WI38 (cell line): ENCODE results near the gene CA11.

Experiments used
- H3K4me3 ChIP-seq: 2 replicates; pipeline ENCODE4 v1.5.1; 2011; ENCODE audit warnings: low read depth, mild to moderate bottlenecking, control low read depth, low read length
- CTCF ChIP-seq: IDR thresholded peaks from 2 replicates; pipeline ENCODE4 v1.5.1; 2012; ENCODE audit warnings: low read depth, mild to moderate bottlenecking, control low read depth, low read length

The CA11 gene

DNA sequence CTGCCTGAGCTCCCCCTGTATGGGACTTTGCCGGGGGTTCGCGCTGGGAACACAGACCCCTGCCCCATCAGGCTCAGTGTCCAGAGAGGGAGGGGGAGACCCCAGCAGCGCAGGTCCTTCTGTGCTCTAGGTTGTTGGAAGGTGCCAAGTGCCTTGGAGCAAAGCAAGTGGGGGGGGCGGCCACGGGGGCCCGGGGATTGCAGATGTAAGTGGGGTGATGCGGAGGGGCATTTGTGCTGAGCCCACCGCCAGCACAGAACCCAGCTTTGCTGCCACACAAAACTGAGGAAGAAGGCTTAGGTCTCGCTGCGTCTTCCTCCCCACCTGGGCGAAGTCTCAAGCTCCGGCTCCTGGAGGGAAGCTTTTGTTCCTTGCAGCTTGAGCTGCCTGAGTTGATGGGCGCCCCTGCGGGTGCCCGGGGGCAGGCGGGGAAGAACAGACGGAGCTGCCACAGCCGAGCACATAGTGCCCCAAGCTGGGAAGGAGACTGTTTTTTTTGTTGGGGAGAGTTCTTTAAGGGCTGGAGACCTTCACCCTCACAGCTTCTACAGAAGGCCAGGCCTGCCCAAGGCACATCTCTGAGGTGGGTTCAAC is 28.3 kb upstream of the CA11 start:
- no peak overlapping the region for H3K4me3 ChIP-seq
- no peak for TF ChIP-seq CTCF

DNA sequence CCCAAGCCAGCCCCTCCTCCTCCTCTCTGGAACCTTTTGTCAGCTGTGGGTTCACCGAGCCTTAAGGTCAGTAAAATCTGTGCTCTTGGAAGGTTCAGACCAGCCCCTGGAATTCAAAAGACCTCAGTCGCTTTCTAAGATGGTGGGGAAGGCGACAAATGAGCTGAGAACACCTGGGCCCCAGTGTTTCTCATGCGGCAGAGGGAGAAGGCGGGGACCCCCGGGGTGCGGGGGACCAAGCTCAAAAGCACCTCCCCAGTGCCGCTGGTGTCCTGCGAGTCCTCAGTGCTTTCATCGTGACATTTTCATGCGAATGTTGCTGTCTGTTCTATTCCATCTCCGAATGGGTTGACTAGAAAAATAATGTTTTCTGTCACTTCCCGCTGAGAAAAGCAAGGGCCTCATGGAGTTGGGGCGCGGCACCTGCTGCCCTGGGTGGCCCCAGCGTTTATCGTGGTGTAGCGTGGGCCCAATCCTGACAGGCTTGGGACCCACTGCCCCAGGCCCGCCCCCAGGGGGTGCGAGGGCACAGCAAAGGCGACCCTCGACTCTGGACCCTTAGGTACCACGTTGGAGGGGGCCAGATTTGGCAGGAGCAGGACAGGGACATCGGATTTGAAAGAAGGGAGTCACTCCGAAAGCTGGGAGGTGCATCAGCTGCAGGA is 27.6 kb upstream of the CA11 start:
- no peak overlapping the region for H3K4me3 ChIP-seq
- TF ChIP-seq CTCF = no peak

- no peak for TF ChIP-seq CTCF
- no peak within 1 kb of the TSS for H3K4me3 ChIP-seq
Measured at GRCh38 chr19:48672994-48673393, 27.0 kb upstream of the CA11 start, which contains the start of gene NTN5. Gene NTN5 (minus strand): TSS chr19:48673017. CDS start chr19:48670986, 2,031 bp downstream.

DNA sequence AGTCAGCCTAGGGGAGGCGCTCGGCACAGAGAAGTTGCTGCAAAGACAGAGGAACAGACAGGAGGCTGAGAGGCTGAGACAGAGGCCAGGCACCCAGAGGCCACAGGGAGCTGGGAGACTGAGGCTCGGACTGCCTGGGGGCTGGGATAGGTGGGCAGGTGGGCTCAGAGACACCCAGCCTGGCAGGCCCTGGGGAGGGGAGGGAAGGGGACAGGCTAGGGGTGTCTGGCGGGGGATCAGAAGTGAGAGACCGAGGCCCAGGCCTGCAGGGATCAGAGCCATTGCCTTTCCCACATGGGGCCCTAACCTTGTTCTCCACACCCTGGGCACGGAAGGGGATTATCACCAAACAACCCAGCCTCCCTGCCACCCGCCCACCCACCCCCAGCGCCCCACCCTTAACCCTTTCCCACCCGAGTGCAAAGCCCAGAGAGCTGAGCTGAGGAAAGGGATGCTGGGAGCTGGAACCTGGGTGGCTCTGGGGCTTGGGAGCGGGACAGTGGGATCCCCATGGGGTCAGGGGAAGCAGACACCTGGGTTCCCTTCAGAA is 25.5 kb upstream of the CA11 start:
- TF ChIP-seq CTCF = no peak
- no peak overlapping the region for H3K4me3 ChIP-seq

GRCh38 chr19:48670699-48671445 is 24.9 kb upstream of the CA11 start:
- H3K4me3 ChIP-seq = no peak overlapping the region
- no peak for TF ChIP-seq CTCF

DNA sequence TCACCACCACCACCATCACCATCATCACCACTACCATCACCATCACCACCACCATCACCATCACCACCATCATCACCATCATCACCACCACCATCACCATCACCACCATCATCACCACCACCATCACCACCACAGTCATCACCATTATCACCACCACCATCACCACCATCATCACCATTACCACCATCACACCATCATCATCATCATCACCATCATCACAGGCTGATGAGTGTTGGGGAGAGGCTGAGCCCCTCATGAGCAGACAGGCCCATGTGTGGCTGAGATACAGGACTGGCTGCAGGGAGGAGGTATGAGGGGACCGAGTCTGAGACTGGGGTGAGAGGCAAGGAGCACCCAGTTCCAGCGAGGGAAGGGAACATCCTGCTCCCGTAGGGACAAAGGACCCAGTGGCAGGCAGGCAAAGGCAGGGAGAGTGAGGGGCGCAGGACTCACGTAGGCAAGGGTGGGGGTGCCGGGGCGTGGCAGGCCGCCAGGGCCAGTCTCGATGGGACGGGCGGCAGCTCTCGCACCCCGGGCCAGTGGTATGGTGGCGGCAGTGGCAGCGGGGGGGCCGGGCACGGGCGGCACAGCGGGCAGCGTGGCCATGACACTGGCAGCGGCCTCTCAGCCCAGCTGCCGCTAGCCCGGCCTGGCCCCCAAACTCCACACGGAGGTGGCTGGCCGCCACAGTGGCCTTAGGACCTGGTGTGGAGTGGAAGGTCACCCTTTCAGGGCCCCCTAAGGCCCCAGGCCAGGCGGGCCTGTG is 24.1 kb upstream of the CA11 start:
- TF ChIP-seq CTCF = no peak
- H3K4me3 ChIP-seq = no peak overlapping the region
